GOT3 (cell line): Measurements from ENCODE around the gene KLK8.
"Not testable (repeated sequence)": the region's sequence is repeated elsewhere in the genome, so short reads cannot be mapped to it uniquely, and the experiment has no call there.

Source experiments
- DNase-seq: peaks from one replicate; lab custom pipeline; 2025; ENCODE audit warnings: mixed read lengths; lab: John Stamatoyannopoulos, UW

Gene KLK8

GRCh38 chr19:50983625-50984292, 17.6 kb downstream of the KLK8 start, which contains the start of gene KLK7:
KLK7 (minus strand) TSS chr19:50983917; CDS start chr19:50982399, 1,518 bp downstream.
- no peak for DNase-seq

GRCh38 chr19:50982186-50982585, 19.2 kb downstream of the KLK8 start:
- no peak for DNase-seq

- no peak for DNase-seq
Measured at GRCh38 chr19:50981587-50982146, 19.7 kb downstream of the KLK8 start.

GRCh38 chr19:50980208-50980607, 21.2 kb downstream of the KLK8 start:
- no peak for DNase-seq

- no peak for DNase-seq
Measured at GRCh38 chr19:50979758-50980157, 21.6 kb downstream of the KLK8 start.

- DNase-seq = no peak
Measured at GRCh38 chr19:50978772-50979390, 22.5 kb downstream of the KLK8 start.

GRCh38 chr19:50977626-50978025, 23.8 kb downstream of the KLK8 start:
- no peak for DNase-seq

GRCh38 chr19:50975766-50976165, 25.6 kb downstream of the KLK8 start:
- DNase-seq = no peak

GRCh38 chr19:50974702-50975556, 26.5 kb downstream of the KLK8 start:
- DNase-seq = no peak

- DNase-seq = no peak
Measured at GRCh38 chr19:50972795-50973376, 28.5 kb downstream of the KLK8 start.

- DNase-seq = not testable (repeated sequence)
Measured at GRCh38 chr19:50969810-50970209, 31.6 kb downstream of the KLK8 start.

- DNase-seq = no peak
Measured at GRCh38 chr19:50969413-50969760, 32.0 kb downstream of the KLK8 start, which contains the start of gene KLK6. KLK6 (minus strand) TSS chr19:50969591; CDS start chr19:50968104, 1,487 bp downstream.

GRCh38 chr19:50968716-50969412, 32.5 kb downstream of the KLK8 start:
- DNase-seq = no peak

GRCh38 chr19:50967929-50968715, 33.3 kb downstream of the KLK8 start:
- DNase-seq = no peak

GRCh38 chr19:50964266-50964665, 37.1 kb downstream of the KLK8 start:
- no peak for DNase-seq

- DNase-seq = no peak
Measured at GRCh38 chr19:50963381-50963780, 38.0 kb downstream of the KLK8 start.

GRCh38 chr19:50962245-50962644, 39.2 kb downstream of the KLK8 start:
- no peak for DNase-seq

GRCh38 chr19:50959731-50960500, 41.5 kb downstream of the KLK8 start:
- no peak for DNase-seq

GRCh38 chr19:50957587-50957986, 43.8 kb downstream of the KLK8 start:
- DNase-seq = no peak

GRCh38 chr19:50952910-50953309, 48.5 kb downstream of the KLK8 start, which contains the start of gene KLK5:
KLK5 (minus strand) TSS chr19:50953038; CDS start chr19:50952657, 381 bp downstream.
- no peak for DNase-seq
